Epithelial cell of proximal tubule (primary cell): ENCODE measurements around the gene PEAK3. TPM values are rescaled to one million over a fixed set of nuclear protein-coding genes. Genes with fewer than 3 reads are reported as not detected.

Experiments used
- DNase-seq: peaks from one replicate; pipeline ENCODE4 v3.0.0-alpha.2; 2011; ENCODE audit warnings: low read depth
- H3K4me3 ChIP-seq: 2 replicates; pipeline ENCODE4 v1.5.1; 2011; ENCODE audit warnings: low read depth, mild to moderate bottlenecking, low read length
- CTCF ChIP-seq: conservative IDR thresholded peaks from 2 replicates; pipeline ENCODE4 v1.5.1; 2012; ENCODE audit warnings: low read depth, mild to moderate bottlenecking, low read length
- total RNA-seq: library from RNA; depleted of rRNA; stranded (reverse); fragments of >200 nt; gene quantifications from 2 replicates; pipeline ENCODE4 v1.2.3, GENCODE V29; 2015

Gene PEAK3
- total RNA-seq, 1 donor from 2014 or later, result not detected

- DNase-seq, result no peak
- no peak for TF ChIP-seq CTCF
Observed at GRCh38 chr19:2306971-2307370, 25.0 kb upstream of the PEAK3 start.

GRCh38 chr19:2306281-2306806, 24.4 kb upstream of the PEAK3 start:
- no peak for TF ChIP-seq CTCF
- no peak for DNase-seq
- no peak overlapping the region for H3K4me3 ChIP-seq

More at GRCh38 chr19:2306971-2307370, 25.0 kb upstream of the PEAK3 start:
- no peak overlapping the region for H3K4me3 ChIP-seq

GRCh38 chr19:2305452-2306280, 23.7 kb upstream of the PEAK3 start:
- no peak overlapping the region for H3K4me3 ChIP-seq
- TF ChIP-seq CTCF, result no peak
- DNase-seq, result no peak

GRCh38 chr19:2303211-2303798, 21.3 kb upstream of the PEAK3 start:
- DNase-seq, result no peak
- H3K4me3 ChIP-seq, result no peak overlapping the region
- TF ChIP-seq CTCF, result no peak

GRCh38 chr19:2302319-2303210, 20.6 kb upstream of the PEAK3 start:
- no peak for DNase-seq

More at GRCh38 chr19:2302319-2303210, 20.6 kb upstream of the PEAK3 start:
- no peak overlapping the region for H3K4me3 ChIP-seq
- no peak for TF ChIP-seq CTCF
